ENCODE results near the gene COL3A1.

- TF ChIP-seq SIN3A (IDR thresholded peaks at IDR 0.05; ENCODE audit: borderline replicate concordance, insufficient read depth, low read length) = no peak
- TF ChIP-seq REST (IDR thresholded peaks at IDR 0.05; ENCODE audit: insufficient read depth in 1 of 2, low read depth in 2 of 2, low read length in 2 of 2) = no peak
Measured at GRCh38 chr2:188966079-188966571, 8.0 kb upstream of the COL3A1 start.
